A549 (cell line): ENCODE measurements around the gene NNT.

Experiments used
- RNF2 ChIP-seq: fragments of 200-600 bp; sonication (generic); IDR thresholded peaks from 2 replicates; pipeline ENCODE4 v1.6.1; 2016; ENCODE audit warnings: low read depth, mild to moderate bottlenecking, antibody characterized with exemption, moderate library complexity, borderline replicate concordance
- TF ChIP-seq, protein P1 (sequence below): IDR thresholded peaks from 2 replicates; pipeline ENCODE4 v1.6.1; 2012

DNA sequence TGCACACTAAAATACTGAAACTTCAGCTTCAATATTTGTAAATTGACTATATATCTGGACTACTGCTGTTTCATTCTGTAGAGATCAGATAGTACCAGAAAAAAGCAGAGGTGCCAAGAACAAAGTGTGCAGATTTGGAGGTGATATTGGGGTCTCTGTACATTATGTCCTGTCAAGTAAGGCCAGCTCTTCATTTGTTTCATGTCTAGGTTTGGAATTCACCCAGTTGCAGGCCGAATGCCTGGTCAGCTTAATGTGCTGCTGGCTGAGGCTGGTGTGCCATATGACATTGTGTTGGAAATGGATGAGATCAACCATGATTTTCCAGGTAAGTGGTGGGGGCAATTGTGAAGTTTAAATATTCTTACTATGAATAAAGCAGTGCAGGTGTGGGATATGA, 96.9 kb downstream of the NNT start:
- TF ChIP-seq RNF2, result no peak
- TF ChIP-seq, protein P1, sequence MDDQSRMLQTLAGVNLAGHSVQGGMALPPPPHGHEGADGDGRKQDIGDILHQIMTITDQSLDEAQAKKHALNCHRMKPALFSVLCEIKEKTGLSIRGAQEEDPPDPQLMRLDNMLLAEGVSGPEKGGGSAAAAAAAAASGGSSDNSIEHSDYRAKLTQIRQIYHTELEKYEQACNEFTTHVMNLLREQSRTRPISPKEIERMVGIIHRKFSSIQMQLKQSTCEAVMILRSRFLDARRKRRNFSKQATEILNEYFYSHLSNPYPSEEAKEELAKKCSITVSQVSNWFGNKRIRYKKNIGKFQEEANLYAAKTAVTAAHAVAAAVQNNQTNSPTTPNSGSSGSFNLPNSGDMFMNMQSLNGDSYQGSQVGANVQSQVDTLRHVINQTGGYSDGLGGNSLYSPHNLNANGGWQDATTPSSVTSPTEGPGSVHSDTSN, result no peak
